OCI-LY1 (cell line): ENCODE data around the gene CENPL.

Experiments
- CTCF ChIP-seq: fragments of 200-600 bp; sonication (generic), shearing (Covaris generic); IDR thresholded peaks from 2 replicates; pipeline ENCODE4 v1.5.1; 2017; ENCODE audit warnings: mild to moderate bottlenecking, antibody characterized with exemption, low read length, moderate library complexity, mixed read lengths
- EZH2 ChIP-seq: fragments of 200-600 bp; sonication (generic), shearing (Covaris generic); IDR thresholded peaks from 2 replicates; pipeline ENCODE4 v1.8.0; 2017; ENCODE audit warnings: borderline replicate concordance, mixed run types, mild to moderate bottlenecking, antibody characterized with exemption, low read length, moderate library complexity, mixed read lengths

GRCh38 chr1:173853074-173853473 is 28.4 kb upstream of the CENPL start:
- TF ChIP-seq EZH2: no peak
- no peak for TF ChIP-seq CTCF
